GM21529 (cell line): ENCODE measurements around the gene RPS5.
"Not testable (repeated sequence)": the region's sequence is repeated elsewhere in the genome, so short reads cannot be mapped to it uniquely, and the experiment has no call there.

Experiments used
- ATAC-seq: cut with Tn5 transposase; IDR thresholded peaks from one replicate; pipeline ENCODE4 v1.9.1; 2021; ENCODE audit not compliant: unreplicated experiment

Gene RPS5

DNA sequence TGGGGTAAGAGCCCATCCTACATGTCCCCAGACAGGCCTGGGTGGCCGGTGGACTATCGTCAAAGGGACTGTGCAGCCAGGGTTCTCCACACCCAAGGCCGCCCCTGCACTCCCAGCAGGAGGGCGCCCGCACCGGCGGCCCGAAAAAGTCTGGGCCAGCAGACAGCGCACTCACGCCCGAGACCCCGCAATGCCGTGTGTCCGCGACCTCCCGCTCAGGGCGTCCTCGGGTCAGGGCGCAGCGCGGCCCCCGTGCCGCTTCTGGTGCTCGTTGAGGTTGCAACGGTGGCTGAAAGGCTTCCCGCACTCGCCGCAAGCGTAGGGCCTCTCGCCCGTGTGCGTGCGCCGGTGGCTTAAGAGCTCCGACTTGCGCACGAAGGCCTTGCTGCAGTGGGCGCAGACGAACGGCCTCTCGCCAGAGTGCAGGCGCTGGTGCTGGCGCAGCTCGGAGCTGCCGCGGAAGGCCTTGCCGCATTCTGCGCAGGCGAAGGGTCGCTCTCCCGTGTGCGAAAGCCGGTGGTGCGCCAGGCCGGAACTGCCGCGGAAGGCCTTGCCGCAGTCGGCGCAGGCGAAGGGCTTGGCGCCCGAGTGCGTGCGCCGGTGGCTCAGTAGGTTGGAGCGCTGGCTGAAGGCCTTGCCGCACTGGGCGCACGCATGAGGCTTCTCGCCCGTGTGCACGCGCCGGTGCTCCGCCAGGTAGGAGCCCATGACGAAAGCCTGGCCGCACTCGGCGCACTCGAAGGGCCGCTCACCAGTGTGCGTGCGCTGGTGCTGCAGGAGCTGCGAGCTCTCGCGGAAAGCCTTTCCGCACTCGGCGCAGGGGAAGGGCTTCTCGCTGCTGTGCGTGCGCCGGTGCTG lies 30.9 kb upstream of the RPS5 start:
- ATAC-seq: no peak

- ATAC-seq: no peak
These were observed 30.1 kb upstream of the RPS5 start for GRCh38 chr19:58356766-58357480.

- no peak for ATAC-seq
These were observed 29.5 kb upstream of the RPS5 start for GRCh38 chr19:58357481-58358145.

GRCh38 chr19:58361900-58362271 lies 25.2 kb upstream of the RPS5 start:
- peak; percentile 19 for ATAC-seq

- peak; percentile 80 for ATAC-seq
These were observed 24.6 kb upstream of the RPS5 start, which contains the start of gene ZNF497 for GRCh38 chr19:58362272-58362994. Gene ZNF497 (minus strand): TSS chr19:58362751. CDS start chr19:58357635, 5,116 bp downstream.

DNA sequence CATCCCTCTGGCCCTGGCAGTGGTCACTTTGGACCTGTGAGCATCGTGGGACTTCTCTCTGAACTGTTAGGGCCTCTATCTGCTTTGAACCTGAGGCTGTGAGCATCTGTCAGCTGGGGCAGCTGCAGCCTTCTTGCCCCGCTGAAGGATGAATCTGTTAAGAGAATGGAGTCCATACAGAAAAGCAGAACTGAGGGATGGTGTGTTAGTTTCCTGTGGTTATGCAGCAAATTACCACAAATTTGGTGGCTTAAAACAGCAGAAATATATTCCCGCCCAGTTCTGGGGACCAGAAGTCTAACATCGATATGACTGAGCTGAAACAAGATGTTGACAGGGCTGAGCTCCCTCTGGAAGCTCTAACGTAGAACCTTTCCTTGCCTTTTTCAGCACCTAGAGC lies 22.9 kb upstream of the RPS5 start:
- ATAC-seq: no peak

DNA sequence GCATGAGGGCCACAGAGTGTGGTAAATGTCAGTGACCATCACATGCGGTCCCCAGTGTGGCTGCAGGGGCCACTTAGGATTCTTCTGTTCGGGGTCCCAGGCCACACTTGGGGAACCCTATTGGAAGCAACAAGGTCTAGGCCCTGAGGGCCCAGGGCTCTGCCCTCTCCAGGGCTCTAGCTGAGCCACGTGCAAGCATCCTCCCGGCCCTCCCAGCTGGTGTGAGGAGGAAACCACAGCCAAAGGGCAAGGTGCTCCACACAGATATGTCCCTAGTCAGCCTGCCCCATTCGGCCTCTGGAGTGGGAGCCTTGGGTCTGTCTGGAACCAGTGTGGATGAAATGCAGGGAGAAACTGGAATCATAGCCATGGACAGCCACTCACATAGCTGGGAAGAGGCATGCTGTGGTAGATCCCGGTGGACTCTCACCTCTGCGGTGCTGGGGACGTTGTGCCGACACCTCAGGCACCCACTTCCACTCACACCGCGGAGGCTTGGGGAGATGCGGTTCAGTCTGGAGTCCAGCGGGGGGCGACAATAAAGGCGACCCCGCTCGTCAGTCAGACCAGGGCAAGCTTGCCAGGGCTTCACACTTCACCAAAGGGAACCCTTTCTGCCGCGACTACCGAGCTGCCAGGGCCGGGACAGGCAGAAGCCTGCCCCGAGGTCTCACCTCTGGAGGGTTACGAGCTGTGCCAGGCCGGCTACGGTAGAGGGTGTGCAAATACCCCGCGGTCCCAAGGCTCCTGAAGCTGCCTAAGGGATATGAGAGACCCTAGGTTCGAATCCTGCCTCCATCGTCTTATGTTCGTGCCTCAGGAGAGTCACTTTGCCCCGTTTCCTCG lies 20.3 kb upstream of the RPS5 start:
- ATAC-seq: no peak

- ATAC-seq: no peak
These were observed 19.2 kb upstream of the RPS5 start for GRCh38 chr19:58367698-58368454.

DNA sequence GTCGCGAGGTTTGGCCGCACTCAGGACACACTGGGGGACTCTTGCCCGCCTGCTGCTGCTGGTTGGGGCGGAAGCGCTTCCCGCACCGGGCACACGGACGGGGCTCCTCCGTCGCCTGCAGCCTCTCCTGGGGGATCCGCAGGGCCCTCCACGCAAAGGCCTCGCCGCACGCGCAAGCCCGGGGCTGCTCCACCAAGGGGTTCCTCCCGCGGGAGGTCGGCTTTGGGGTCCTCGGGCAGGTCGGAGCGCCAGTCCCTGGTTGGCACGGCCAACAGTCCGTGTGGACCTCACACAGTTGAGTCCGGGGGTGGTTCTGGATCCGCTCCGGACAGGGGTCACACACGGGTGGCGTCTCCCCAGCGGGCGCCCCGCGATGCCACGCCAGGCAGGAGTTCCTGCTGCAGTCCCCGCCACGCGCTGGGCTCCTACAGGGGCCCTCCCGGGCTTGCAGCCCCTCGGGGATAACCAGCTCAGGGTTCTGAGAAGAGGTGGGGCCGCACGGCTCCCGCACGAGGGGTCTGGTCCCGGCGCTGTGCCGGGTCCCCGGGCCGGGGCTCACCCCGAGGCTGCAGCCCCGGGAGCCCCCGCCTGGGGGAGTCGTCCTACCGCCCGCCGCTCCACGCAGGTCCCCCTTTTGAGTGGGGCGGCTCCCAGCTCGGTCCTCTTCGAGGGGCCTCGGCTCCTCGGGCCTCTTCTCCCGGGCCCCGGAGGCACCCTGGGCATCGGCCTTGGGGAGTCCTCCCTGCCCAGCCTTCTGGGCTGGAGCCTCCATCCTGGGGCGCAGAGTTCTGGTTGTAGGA lies 18.3 kb upstream of the RPS5 start:
- ATAC-seq: no peak

- ATAC-seq: no peak
These were observed 14.5 kb upstream of the RPS5 start for GRCh38 chr19:58372311-58373133.

GRCh38 chr19:58374200-58374599 lies 12.9 kb upstream of the RPS5 start:
- ATAC-seq: no peak

- ATAC-seq: not testable (repeated sequence)
These were observed 10.3 kb upstream of the RPS5 start for GRCh38 chr19:58376724-58377123.

DNA sequence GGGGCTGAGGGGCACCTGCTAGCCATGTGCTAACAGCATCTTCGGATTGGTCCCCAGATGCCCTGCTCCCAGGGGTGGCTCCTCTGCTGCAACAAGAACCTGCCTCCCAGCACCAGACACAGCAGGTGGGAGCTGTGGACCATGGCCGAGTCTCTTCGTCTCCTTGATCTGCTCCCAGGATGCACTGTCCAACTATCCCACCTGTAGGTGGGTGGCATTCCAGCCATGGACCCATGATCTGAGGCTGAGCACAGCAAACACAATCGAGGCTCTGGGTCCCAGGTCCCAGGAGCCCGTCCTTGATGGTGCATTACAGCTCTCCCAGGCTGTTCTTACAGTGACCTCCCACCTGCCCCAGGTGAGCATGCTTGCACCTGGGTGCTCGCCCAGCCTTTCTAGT lies 7.8 kb upstream of the RPS5 start:
- no peak for ATAC-seq

- no peak for ATAC-seq
These were observed 6.9 kb upstream of the RPS5 start for GRCh38 chr19:58380037-58380661.

DNA sequence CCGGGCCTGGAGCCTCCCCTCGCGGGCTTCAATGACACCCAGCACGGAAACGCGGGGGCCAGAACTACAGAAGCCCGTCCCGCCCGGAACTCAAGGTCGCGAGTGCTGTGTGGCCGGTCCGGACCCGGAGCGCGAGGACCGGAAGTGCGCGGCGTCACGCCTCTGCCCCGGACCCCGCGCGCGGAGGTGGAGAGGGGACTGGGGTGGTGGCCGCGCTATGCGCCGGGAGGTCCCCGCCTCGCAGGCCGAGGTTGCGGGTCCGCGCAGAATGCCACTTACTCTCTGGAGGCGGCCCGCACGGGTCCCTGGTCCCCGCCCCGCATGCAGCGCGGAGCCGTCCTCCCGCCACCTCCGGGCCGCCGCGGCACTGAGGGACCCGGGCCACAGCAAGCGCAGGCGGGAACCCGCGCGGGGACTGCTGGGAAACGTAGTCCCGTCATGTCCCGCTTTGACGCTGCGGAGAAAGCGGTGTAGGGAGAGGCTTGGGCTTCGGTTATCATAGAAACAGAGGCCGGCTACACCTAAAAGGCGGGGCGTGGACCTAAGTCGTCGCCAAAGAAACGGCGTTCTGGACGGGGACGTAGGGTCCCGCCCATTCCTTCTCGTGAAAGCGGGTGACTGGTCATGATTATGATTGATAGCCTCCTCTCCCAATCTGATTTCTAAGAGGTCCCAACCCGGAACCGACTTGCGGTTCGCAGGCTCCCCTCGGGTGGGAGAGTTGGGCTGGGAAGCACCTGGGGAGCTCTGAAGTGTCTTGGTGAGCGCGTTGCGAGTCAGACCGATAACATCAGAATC lies 6.2 kb upstream of the RPS5 start, which contains the start of gene ZNF837:
TSS of gene ZNF837 (minus strand) at position 369 of the 798 bp plus-strand sequence. CDS start 11,698 bp downstream, outside the sequence.
- peak; percentile 74 for ATAC-seq

DNA sequence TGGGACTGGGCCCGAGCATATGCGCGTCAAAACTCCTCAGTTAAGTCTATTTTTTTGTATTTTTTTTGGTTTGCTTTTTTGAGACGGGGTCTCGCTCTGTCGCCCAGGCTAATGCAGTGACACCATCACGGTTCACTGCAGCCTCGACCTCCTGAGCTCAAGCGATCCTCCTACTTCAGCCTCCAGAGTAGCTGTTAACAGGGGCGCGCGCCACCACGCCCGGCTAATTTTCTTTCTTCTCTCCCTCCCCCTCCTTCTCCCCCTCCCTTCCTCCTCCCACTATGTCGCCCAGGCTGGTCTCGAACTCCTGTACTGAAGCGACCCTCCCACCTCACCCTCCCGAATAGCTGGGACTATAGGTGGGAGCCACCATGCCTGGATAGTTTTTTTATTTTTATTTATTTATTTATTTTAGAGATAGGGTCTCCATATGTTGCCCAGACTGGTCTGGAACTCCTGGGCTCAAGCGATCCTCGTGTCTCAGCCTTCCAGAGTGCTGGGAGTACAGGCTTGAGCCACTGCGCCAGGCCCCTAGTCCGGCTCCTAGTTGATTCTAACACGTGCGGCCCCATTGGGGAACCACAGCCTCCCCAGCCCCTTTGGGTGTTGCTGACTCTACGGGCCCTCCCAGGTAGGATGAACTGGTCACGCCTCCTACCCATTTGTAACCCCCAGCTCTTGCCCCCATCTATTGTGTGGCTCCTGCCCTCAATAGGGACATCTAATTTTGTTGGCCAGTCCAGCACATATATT lies 5.4 kb upstream of the RPS5 start:
- no peak for ATAC-seq
